Measurements from ENCODE around the gene PERM1. TPM values are rescaled to one million over a fixed set of nuclear protein-coding genes. Genes with fewer than 3 reads are reported as not detected.
A peak's percentile ranks its signal among the peaks of the same experiment; 100 is the strongest.

The PERM1 gene
- total and polyA plus RNA-seq, 9 of the 15 experiments (the other 6 are each of a cell fraction or from before 2014, with no cell fraction given) = not detected

- no peak for TF ChIP-seq REST (IDR thresholded peaks at IDR 0.05; ENCODE audit: borderline replicate concordance)
- TF ChIP-seq REST (CRISPR knock-in tag; IDR thresholded peaks at IDR 0.05; ENCODE audit: low read depth) = no peak
- TF ChIP-seq SP2 (IDR thresholded peaks at IDR 0.05; ENCODE audit: extremely low read depth, low read depth, low read length, poor library complexity, severe bottlenecking) = no peak
- TF ChIP-seq ZNF561 (CRISPR knock-in tag; conservative IDR thresholded peaks at IDR 0.05) = no peak
- TF ChIP-seq HNRNPUL1 (IDR thresholded peaks at IDR 0.05; ENCODE audit: low read length) = no peak
- TF ChIP-seq HDAC6 (IDR thresholded peaks at IDR 0.05; ENCODE audit: low read depth, low read length) = no peak
- no peak for TF ChIP-seq NCOA4 (IDR thresholded peaks at IDR 0.05; ENCODE audit: partially characterized antibody)
- TF ChIP-seq ZNF217 (CRISPR knock-in tag; IDR thresholded peaks at IDR 0.05) = no peak
- TF ChIP-seq ATF2 (CRISPR knock-in tag; IDR thresholded peaks at IDR 0.05) = peak; percentile 64; the same call in 1 of the 2 replicates
- no peak for TF ChIP-seq ZNF785 (CRISPR knock-in tag; IDR thresholded peaks at IDR 0.05)
- no peak for TF ChIP-seq ZNF77 (CRISPR knock-in tag; IDR thresholded peaks at IDR 0.05)
- TF ChIP-seq SMAD2 (IDR thresholded peaks at IDR 0.05; ENCODE audit: low read depth, low read length) = no peak
- TF ChIP-seq HDAC3 (IDR thresholded peaks at IDR 0.05; ENCODE audit: borderline replicate concordance, partially characterized antibody) = no peak
- TF ChIP-seq ZNF232 (CRISPR knock-in tag; IDR thresholded peaks at IDR 0.05) = peak; percentile 81; the same call in 1 of the 2 replicates
- TF ChIP-seq FUS (optimal IDR thresholded peaks at IDR 0.05; ENCODE audit: low read depth, low read length) = no peak
- TF ChIP-seq YY1 (IDR thresholded peaks at IDR 0.05; ENCODE audit: borderline replicate concordance in 1 of 3, control insufficient read depth in 1 of 3, extremely low read depth in 1 of 3, insufficient read depth in 3 of 3, insufficient read length in 1 of 3, insufficient replicate concordance in 2 of 3, low read depth in 1 of 3, low read length in 2 of 3) = peak in 1 of 3 experiments; percentile 44
- TF ChIP-seq RBFOX2 (IDR thresholded peaks at IDR 0.05; ENCODE audit: low read depth, low read length) = peak; percentile 64
These were observed 20.7 kb downstream of the PERM1 start (continued) for GRCh38 chr1:961132-961669.

Data from K562 (cell line).